ENCODE results near the gene ERVH48-1.
"Not testable (repeated sequence)": the region's sequence is repeated elsewhere in the genome, so short reads cannot be mapped to it uniquely, and the experiment has no call there.

The ERVH48-1 gene

DNA sequence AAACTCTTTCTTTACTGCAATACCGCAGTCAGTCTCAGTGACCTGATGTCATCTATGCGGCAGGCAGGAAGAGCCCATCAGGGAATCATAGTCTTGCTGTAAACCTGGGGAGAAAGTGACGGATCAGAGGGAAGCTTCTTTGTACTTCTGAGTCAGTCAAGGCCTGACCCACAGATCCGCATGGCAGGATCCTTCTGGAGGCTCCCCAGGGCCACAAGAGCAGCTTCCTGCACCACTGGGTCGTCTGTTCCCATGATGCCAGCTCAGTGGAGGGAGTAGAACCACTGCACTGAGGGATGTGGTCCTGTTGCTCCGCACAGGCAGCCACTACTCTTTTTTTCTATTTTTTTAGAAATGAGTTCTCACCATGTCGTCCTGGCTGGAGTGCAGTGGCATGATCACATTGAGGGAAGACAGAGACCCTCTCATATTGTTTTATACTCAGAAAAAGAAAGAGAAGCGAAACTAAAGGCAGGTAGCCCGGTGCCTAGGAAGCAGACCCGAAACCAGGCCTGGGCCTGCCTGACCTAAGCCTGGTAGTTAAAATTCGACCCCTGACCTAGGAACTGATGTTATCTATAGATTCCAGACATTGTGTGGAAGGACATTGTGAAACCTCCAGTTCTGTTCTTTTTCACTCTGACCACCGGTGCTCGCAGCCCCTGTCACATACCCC lies 6.3 kb upstream of the ERVH48-1 start:
- TF ChIP-seq, protein P1, sequence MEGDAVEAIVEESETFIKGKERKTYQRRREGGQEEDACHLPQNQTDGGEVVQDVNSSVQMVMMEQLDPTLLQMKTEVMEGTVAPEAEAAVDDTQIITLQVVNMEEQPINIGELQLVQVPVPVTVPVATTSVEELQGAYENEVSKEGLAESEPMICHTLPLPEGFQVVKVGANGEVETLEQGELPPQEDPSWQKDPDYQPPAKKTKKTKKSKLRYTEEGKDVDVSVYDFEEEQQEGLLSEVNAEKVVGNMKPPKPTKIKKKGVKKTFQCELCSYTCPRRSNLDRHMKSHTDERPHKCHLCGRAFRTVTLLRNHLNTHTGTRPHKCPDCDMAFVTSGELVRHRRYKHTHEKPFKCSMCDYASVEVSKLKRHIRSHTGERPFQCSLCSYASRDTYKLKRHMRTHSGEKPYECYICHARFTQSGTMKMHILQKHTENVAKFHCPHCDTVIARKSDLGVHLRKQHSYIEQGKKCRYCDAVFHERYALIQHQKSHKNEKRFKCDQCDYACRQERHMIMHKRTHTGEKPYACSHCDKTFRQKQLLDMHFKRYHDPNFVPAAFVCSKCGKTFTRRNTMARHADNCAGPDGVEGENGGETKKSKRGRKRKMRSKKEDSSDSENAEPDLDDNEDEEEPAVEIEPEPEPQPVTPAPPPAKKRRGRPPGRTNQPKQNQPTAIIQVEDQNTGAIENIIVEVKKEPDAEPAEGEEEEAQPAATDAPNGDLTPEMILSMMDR (IDR thresholded peaks at IDR 0.05; ENCODE audit: insufficient read depth, low read length, missing control alignments) = no peak
- CTCF ChIA-PET = interaction anchor here (1.0 to 1.1 kb wide), 2 partner anchors 8 to 52 kb away, joined by 3 to 4 read pairs; no protein-coding TSS in a partner anchor
- no peak for DNase-seq (ENCODE audit: low read depth, low spot score)
- POLR2A ChIA-PET = no interaction called here
- no peak overlapping the region for H3K4me3 ChIP-seq (ENCODE audit: low read depth, low read length)

DNA sequence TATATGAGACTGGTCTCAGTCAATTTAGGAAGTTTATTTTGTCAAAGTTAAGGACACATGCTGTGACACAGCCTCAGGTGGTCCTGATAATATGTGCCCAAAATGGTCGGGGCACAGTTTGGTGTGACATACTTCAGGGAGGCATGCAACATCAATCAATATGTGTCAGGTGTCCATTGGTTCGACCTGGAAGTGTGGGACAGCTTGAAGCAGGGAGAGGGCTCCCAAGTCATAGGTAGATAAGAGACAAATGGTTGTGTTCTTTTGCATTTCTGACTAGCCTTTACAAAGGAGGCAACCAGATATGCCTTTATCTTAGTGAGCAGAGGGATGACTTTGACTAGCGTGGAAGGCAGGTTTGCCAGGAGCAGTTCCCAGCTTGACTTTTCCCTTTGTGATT lies 4.5 kb upstream of the ERVH48-1 start:
- TF ChIP-seq, protein P1 (IDR thresholded peaks at IDR 0.05; ENCODE audit: insufficient read depth, low read length, missing control alignments) = no peak
- ChIA-PET CTCF (no interaction called here), POLR2A (interaction anchor here (0.6 kb wide), 1 partner anchor 335 kb away, joined by 3 read pairs; no protein-coding TSS in a partner anchor)
- no peak for DNase-seq (ENCODE audit: low read depth, low spot score)
- no peak overlapping the region for H3K4me3 ChIP-seq (ENCODE audit: low read depth, low read length)

DNA sequence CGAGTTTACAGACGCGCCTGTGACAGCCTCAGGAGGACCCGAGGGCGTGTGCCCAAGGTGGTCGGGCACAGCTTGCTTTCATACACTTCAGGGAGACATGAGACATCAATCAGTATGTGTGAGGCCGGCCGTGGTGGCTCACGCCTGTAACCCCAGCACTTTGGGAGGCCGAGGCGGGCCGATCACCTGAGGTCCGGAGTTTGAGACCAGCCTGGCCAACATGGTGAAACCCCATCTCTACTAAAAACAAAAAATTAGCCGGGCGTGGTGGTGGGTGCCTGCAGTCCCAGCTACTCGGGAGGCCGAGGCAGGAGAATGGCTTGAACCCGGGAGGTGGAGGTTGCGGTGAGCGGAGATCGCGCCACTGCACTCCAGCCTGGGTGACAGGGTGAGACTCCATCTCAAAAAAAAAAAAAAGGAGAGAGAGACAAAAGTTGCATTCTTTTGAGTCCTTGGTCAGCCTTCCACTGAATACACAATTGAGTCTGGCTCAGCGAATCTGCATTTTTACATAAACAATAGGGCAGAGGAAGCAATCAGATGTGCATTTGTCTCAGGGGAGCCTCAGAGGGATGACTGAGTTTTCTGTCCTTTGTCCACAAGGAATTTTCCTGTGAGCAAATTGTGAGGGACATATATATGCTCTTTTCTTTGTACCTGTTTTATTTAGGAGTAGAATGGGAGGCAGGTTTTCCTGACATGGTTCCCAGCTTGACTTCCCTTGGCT lies 2.2 kb upstream of the ERVH48-1 start:
- CTCF ChIA-PET = not testable (repeated sequence)

DNA sequence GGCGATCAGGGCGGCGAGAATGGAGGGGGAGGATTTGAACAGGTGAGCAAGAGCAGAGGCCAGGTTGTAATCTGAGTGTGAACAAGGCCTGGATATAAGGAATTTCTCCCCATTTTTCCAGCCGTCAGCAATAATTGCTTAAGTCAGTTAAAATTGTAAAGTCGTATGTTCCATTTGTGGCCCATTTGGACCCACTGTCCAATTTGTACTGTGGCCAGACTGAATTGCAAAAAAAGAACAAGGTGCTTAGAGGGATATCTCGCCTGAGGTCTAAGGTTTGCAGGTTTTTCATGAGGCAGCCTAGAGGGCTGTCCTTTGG lies 1.0 kb downstream of the ERVH48-1 start:
- TF ChIP-seq, protein P1 (IDR thresholded peaks at IDR 0.05; ENCODE audit: insufficient read depth, low read length, missing control alignments) = no peak
- H3K4me3 ChIP-seq (ENCODE audit: low read depth, low read length) = no peak overlapping the region
- POLR2A ChIA-PET = no interaction called here
- DNase-seq (ENCODE audit: low read depth, low spot score) = no peak
- CTCF ChIA-PET = interaction anchor here (1.3 kb wide), 1 partner anchor 8 kb away, joined by 6 read pairs; no protein-coding TSS in a partner anchor

More for the DNA sequence above, 2.2 kb upstream of the ERVH48-1 start:
- DNase-seq (ENCODE audit: low read depth, low spot score); H3K4me3 ChIP-seq (ENCODE audit: low read depth, low read length); POLR2A ChIA-PET: not testable (repeated sequence)

DNA sequence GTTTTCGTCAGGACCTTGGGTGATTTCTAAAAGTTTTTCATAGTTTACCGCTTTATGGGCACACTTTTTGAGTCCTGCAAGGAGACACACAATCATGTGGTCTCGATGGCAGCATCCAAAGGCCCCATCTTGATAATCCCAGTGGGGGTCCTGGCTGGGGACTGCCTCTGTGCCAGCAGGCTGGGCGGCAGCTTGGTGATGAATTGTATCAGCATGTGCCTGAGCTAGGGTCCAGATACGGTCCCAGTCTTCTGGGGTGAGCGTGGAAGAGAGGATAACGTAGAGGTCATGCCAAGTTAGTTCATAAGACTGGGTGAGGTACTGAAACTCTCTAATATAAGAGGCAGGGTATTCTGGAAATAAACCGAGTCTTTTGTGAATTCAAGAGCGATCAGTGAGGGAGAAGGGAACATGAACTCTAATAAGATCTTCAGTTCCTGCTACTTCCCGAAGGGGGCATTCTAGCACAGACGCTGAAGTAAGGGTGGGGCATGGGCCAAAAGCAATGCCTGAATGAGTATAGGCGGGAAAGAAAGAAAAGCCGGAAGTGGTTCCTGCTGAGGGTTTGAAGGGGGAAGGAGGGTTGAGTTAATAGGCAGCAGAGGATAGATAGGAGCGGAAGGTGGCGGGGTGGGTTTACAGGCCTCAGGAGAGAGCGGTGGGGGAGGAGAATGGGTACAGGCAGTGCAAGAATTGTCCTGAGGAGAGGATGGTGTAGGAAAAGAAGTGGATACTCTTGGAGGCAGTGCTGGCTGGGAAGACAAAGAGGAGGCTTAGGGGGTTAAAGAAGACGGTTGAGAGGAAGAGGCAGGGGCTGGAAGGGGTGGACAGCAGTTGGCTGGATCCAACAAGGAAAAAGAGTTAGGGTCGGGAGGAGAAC lies 1.6 kb downstream of the ERVH48-1 start:
- TF ChIP-seq, protein P1 (IDR thresholded peaks at IDR 0.05; ENCODE audit: insufficient read depth, low read length, missing control alignments) = peak; percentile 65
- H3K4me3 ChIP-seq (ENCODE audit: low read depth, low read length) = no peak overlapping the region
- CTCF ChIA-PET = interaction anchor here (0.9 to 1.4 kb wide), 3 partner anchors 8 to 15 kb away, joined by 3 to 4 read pairs (median 4); no protein-coding TSS in a partner anchor
- peak; percentile 33 for DNase-seq (ENCODE audit: low read depth, low spot score)
- POLR2A ChIA-PET = no interaction called here

DNA sequence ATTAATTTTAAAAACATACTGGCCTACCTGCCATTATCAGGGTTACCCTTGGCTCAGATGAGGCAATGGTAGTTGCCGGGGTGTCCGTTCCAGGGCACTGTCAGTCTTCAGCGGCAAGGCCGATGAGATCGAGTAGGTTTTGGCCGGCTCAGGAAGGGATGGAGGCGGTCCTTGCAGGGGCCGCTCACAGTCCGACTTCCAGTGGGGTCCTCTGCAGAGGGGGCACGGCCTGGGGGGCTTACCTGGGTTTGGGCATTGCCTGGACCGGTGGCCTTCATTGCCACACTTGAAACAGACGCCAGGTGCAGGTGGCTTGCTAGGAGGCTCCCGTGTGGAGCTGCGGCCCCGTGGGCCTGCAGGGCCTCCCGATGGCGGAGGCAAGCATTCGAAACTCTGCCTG lies 2.5 kb downstream of the ERVH48-1 start:
- ChIA-PET CTCF (interaction anchor here (1.0 to 1.4 kb wide), 2 partner anchors 9 to 10 kb away, joined by 4 read pairs; no protein-coding TSS in a partner anchor), POLR2A (no interaction called here)
- TF ChIP-seq, protein P1 (IDR thresholded peaks at IDR 0.05; ENCODE audit: insufficient read depth, low read length, missing control alignments) = no peak
- DNase-seq (ENCODE audit: low read depth, low spot score) = no peak
- H3K4me3 ChIP-seq (ENCODE audit: low read depth, low read length) = no peak overlapping the region
